HG03060 (cell line): Measurements from ENCODE around the gene NSUN2.
"Not testable (repeated sequence)": the region's sequence is repeated elsewhere in the genome, so short reads cannot be mapped to it uniquely, and the experiment has no call there.

Experiments
- ATAC-seq: cut with Tn5 transposase; IDR thresholded peaks from one replicate; pipeline ENCODE4 v1.9.1; 2021; ENCODE audit warnings: low read depth, moderate number of reproducible peaks; ENCODE audit not compliant: unreplicated experiment

NSUN2 gene

DNA sequence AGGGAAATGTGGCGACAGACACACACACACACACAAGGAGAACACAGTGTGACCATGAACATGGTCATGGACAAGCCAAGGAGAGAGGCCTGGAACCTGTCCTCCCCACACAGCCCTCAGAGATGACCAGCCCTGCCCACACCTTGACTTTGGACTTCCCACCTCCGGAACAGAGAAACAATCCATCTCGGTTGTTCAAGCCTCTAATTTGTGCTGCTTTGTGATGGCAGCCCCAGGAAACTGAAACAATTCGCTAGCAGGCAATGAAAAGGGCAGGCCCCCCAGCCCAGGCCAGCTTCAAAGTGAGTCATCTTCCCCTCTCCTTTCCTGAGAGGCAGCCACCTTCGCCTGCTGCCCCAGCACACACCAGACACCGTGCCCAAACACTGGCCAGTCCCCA lies 47.7 kb downstream of the NSUN2 start:
- no peak for ATAC-seq

DNA sequence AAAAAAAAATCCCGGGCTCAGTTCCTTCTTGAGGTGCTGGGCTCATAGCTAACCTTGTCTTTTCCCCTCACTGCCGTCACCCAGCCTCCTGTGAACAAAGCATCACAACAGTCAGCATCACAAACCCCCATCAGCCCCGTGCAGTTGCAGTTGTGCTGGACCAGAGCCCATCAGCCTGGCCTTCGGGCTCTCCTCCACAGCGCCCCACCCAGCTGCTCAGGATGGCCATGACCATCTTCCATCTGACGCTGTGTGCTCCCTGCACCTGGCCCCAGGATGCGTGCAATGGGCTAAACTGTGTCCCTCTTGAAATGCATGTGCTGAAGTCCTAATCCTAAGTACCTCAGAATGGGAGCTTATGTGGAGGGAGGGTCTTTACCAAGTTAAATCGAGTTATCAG lies 48.1 kb downstream of the NSUN2 start:
- ATAC-seq: no peak

DNA sequence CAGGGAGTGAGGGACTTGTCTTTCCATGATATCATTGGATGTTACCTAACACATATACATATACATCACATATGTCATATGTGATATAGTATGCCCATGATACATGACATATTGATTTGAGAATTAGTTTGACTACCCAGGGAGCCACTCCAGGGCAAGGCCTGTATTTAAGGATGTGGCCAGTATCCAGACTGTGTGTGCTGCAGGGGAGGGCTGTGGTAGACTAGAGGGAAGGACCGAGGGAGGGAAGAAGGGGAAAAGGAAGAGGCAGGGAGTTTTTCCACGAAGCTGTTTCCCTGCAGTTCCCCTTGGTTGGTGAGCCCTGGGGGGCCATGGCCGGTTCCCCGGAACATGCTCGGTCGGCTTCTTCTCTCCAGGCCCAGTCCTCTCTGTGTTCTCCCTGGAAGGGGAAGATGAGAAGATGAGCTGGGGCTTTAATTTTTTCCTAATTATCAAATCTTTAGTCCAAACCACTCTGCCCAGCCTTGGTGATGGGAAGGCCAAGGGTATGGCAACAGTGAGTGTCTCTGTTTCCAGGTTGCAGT lies 48.7 kb downstream of the NSUN2 start:
- no peak for ATAC-seq

DNA sequence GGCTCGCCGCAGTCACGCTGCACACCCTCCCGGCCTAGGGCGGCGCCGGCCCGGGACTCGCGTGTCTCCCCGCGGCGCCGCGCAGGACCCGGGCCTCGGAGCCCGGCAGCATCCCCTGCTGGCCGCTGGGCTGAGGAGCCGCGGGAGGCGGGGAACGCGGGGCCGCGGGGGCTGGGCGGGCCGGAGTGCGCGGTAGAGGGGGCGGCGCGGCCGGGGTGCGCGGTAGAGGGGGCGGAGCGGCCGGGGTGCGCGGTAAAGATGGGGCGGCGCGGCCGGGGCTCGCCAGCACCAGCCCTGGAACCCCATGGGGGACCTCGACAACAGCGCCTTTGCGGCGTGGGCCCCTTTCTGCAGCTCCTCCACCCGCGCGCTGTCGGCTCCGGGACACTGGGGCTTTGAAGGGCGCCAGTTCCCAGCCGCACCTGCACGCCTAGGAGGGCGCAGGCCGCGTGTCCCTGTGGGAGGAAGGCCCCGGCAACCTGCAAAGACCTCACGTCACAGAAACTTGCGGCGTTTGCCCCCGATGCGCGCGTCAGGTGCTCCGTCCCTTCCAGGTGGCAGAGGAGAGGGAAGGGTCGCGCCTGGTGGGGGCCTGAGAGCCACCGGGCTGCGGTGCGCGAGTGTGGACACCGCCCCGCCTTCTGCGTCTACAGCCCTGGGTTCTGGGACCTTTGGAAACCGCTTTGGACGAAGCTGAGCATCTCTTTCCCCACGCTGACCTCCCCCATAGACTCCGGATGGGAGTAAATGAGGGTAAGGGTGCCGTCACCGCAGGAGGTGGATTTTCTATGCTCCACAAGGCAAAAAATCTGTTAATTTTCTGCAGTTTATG lies 49.6 kb downstream of the NSUN2 start:
- no peak for ATAC-seq

DNA sequence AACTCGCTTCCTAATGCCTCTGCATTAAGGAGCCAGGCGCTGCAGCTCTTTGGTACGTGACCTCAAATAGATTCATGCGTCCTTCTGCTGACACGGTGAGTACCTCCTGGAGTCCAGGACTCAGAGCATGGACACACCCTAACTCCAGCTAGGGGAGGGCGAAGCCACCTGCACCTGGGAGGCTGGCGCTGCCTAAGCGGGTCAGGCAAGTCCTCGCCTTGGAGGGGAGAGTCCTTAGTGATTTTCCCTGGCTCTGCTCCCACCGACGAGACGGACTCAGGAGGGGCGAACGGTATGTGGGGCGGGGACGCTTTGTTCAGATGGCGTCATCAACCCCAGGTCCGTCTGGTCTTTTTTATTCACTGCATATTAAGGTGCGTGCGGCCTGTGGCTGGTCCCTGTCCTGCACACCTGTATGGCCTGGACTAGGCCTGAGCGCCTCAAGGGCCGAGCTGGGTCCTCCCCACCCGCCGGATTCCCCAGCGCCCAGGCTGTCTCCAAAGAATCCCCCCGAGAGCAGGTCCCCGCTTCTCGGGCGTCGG lies 50.3 kb downstream of the NSUN2 start:
- no peak for ATAC-seq

DNA sequence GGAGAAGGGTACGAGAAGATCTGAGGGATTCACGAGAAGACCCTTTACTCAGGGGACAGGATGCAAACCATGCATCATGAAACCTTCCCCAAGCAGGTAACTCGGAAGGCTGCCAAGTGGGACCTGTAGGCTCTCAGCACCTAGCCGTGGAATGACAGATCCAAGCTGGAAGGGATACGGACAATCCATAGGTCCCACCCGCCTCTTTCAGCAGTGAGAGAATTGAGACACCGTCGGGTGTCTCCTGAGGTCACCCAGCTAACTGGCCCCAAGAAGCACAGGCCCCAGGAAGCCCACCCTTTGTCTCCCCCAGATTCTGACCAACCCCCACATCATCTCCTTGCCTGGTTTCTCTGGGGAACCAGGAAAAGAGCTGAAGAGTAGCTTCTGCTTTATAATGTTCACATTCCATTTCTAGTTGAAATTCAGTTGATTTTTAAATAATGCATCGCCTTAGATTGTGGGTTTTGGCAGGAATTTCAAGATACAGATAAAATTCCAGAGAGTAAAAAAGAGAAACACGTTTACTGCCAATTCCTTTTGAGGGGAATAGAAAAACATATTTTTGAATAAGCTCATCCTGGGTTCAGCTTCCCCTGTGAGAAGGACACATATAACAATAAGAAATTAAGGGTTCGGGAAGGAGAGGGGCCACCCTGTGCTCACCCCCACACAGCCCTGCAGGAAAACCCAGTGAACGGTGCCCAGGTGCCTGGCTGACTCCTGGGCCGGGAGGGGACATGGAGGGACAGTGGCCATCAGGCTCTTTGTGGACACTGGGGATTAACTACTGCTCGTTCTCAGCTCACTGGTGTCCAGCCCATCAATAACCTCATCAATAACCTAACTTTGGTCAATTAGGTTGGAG lies 51.1 kb downstream of the NSUN2 start:
- no peak for ATAC-seq

DNA sequence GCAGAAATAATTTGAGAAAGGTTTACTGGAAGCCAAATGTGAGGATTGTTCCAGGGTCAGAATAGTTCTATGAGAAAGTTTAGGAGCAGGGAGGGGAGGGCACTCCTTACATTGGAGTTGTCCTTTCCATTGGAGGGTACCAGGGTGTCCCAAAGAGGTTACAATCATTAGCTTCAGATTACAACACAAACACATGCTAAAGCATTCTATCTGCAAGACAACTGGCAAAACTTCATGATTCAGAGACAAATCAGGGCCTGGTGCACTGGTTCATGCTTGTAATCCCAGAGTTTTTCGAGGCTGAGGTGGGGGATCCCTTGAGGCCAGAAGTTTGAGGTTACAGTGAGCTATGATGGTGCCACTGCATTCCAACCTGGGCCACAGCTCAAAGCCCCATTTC lies 51.8 kb downstream of the NSUN2 start:
- ATAC-seq: no peak

DNA sequence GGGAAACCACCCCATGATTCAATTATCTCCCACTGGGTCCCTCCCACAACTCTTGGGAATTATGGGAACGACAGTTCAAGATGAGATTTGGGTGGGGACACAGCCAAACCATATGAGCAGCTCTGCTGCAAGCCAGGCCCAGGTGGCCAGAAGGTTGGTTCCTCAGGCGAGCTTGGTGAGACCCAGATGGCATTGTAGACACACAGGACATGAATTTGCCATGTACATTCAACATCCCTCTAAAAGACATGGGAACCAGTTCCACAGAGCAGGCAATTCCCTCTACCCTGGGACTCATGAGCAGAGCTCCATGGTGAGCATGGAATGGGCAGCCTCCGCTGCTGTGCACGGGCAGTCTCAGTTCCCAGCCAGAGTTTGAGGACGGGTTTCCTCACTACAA lies 53.3 kb downstream of the NSUN2 start:
- ATAC-seq: no peak

DNA sequence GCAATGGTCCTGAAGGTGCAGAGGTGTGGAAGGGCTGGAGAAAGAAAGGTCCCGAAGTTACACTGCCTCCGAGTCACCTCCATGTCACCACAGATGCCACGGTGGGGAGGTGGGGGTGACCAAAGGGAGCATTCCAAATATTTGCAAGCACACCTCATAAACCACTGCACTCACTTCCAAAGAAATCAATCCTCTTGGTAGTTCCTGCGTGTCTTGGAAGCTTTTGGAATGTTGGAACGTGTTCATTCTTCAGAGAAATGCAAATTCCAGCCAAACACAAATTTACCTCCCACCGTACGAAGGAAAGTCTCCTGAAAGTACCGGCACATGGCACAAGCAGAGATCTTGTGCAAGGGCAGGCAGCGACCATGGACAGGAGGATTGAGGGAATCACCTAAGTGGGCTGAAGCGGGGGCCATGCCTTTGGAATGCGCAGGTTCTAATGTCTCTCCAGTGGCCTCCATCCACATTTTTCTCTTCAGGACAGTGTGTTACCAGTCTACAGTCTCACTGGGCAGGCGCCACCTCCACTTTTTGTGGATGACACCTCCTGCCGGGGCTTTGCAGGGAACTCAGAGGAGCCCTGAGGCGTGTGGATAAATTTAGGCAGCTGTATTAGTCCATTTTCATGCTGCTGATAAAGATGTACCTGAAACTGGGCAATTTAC lies 54.0 kb downstream of the NSUN2 start:
- no peak for ATAC-seq

DNA sequence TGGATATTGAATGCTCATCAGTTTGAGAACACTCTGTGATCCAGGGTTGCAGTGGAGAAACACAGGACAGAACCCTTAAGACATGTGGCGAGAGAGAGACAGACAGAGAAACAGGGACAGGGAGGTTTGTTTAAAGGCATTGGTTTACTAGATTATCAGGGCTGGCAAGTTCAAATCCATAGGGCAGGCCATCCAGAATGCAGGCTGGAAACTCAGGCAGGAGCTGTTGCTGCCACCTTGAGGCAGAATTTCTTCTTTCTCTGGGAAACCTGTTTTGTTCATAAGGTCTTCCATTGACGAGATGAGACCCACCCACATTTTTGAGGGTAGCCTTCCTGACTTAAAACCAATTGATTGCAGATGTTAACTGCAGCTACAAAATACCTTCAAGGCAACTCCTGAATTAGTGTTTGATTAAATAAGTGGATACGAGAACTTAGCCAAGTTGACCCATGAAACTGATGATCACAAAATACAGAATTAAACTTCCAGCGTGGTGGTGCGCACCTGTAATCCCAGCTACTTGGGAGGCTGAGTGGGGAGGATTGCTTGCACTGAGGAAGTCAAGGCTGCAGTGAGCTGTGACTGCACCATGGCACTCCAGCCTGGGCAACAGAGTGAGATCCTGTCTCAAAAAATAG lies 55.9 kb downstream of the NSUN2 start:
- ATAC-seq: no peak

DNA sequence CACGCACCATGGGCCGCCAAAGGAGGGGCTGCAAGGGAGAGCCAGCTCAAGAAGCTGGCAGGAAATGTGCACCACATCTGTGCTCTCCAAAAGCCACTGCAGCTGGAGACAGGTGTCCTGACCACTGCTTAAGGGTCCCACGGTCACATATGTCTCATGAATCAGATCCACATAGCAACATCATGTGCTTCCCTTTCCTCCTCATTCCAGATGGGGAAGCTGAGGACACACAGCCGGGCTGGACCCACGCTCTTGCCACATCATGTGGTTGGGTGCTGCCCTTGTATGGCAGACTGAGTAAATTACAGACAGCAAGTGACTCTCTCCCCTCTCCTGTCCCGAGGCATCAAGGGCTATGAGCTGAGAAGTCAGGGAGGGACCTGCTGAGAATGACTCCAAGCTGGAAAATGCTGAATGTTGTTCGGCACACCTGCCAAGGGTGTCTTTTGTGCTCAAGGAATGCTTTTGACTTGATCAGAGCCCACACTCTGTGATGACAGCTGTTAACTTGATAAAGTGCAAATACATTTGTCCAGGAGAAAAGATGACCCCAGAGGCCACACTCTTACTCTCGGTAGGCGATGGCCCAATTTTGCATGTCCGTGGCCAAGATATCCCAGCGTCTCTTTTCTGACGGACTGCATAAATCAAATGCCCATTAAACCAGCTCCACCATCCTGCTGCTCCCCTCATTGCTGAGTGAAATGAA lies 58.2 kb downstream of the NSUN2 start:
- ATAC-seq: no peak

DNA sequence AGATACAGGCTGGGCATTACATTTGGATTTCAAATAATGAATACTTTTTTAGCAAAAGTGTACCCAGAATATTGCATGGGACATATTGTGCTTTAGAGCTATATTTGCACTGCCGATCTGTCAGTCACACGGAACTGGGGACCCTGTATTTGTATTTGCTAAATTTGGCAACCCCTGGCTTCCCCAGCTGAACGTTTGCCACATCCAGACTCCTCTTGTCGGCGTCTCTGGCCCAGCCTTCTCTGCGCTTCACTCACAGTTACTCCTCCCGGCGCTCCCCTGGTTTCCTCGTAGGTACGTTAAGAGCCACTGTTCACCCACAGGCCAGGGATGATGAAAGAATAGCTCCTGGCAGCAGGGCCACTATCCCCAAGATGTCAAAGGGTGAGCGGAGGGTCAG lies 58.7 kb downstream of the NSUN2 start:
- ATAC-seq: no peak

DNA sequence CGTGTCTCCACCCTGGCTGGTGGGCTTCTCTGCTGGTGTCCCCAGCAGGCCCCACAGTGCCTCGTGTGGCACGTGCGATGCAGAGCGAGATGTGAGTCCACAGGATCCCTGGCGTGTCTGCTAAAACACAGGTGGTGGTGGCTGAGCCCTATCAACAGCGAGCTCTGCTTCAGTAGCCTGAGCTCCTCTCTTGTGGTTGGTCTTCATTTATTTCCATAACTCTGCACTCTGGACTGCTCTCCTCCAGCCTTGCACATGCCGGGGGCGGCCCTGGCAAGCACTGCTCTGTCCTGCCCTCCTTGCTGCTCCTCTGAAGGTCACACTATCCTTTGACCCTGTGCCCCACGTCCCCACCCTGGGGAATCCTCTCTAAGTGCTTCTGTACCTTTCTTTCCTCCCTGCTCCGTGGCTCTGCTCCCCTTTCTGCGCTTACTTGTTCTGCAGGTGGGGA lies 59.2 kb downstream of the NSUN2 start:
- ATAC-seq: no peak

DNA sequence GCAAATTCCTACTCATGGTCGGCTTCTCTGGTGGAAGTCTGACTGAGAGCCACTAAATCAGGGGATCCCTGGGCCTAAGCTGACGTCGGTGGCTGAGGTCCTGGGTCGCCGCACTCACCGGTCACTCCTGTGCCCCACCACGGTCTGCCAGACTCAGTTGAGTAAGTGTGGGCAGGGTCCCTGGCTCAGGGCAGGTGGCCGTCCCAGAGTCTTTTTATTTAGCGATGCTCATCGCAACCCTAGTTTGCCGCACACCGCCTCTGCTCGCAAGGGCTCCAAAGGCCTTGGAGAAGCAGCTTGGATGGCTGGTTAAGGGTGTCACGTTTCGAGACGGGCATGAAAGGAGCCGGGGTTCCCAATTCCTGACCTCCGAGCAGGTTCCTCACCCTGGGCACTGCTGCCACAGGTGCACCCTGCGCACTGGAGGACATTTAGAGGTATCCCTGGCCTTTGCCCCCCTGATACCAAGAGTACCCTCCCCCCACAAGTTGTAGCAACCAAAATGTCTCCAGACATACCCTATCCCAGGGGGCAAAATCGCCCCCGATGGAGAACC lies 59.9 kb downstream of the NSUN2 start:
- no peak for ATAC-seq

DNA sequence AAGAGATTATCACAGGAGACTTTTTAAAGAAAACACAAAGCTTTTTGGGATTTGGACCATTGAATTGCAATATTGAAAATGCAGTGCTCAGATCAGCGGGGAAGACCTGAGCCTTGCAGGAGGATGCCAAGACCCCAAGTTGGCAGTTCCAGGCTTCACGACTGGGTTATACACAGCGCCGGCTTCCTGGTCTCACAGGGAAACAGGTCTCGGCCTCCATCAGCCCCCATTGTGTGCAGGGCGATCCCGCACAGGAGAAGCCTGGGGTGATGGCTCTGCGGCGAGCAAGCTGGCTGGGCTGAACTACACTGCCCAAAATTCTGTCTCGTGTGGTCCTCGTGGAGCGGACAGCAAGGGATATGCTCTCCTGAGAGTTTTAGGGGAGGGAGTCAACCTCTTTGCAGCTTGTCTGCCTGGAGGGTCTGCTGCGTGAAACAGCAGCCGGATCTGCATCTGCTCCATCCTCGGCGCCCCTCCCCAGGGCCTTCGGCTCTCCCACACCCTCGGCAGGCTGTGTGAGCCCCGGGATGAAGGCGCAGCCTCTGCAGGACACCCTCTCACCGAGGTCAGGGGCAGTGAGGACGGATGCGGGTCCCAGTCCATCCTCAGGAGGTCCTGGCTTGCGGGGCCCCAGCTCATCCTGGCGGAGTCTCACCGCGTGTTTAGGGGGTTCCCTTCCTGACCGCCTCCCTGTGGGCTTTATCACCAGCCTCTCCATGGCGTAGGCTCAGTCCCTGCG lies 60.6 kb downstream of the NSUN2 start:
- no peak for ATAC-seq

DNA sequence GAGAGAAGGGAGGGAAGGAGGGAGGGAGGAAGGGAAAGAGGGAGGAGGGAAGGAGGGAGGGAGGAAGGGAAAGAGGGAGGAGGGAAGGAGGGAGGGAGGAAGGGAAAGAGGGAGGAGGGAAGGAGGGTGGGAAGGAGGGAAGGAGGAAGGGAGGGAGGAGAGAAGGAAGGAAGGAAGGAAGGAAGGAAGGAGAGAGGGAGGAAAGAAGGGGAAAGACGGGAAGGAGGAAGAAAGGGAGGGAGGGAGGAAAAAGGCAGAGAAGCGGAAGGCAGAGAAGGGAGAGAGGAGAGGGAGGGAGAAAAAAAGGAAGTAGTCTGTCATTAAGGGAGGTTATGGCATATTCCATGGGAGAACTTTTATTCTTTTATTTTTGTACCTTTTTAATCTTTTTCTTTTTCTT lies 61.2 kb downstream of the NSUN2 start:
- not testable (repeated sequence) for ATAC-seq

DNA sequence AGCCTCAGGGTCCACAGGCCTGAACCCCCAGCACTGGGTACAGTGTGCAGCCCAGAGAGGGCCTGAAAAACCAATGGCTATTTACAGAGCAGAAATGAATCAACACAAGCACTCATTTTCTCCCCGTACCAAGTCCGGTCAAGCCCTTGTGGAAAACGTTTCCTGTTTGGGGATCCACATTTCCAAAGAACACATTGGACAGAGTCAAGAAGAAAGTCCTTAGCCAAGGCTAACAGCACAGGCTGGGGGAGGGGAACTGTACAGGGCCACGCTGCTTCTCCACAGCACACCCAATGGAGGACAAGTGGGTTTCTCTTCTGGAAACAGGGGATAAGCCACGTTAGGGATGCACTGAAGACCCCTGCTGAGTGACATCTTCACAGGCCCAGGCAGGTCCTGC lies 62.3 kb downstream of the NSUN2 start:
- no peak for ATAC-seq

DNA sequence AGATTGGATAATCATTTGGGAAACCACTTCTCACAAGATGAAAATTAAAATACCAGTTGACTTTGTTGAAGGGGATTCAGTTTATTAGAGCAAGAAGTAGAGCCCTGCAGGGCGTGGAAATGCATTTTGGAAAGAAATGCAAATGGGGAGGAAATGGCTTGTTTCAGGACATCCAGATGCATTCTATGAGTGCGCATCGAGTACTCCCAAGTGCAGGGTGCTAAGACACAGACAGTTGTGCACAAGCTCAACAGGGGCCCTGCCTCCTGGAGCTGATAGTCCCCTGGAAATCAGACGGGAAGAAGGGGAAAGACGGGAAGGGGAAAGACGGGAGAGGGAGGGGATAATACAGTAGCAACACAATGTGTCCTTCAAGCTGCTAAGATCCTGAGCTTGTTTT lies 64.0 kb downstream of the NSUN2 start:
- ATAC-seq: no peak

DNA sequence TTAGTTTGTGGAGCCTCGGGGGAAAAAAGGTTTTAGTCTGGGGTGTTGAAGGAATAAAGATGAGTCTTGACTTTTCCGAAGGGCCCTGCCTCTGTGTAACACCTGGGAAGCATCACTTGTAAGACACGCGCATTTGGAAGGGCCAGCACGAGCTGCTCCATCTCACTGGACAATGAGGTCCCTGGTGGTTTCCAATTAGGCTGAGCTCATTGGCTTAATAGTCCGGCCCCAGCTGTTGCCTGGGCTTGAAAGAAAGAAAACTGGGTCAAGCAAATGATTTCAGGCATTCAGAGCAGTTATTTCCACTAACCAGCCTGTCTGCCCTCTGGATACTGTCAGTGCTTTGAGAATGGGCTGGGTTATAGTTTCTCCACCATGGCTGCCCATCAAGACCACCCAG lies 64.5 kb downstream of the NSUN2 start:
- ATAC-seq: no peak
